Endodermal cell (in vitro differentiated cells): Measurements from ENCODE around the gene GNAI3. TPM values are rescaled to one million over a fixed set of nuclear protein-coding genes. Genes with fewer than 3 reads are reported as not detected.

Source experiments
- DNase-seq: peaks from one replicate; pipeline ENCODE4 v3.0.0-alpha.2; 2017
- H3K27ac ChIP-seq: 2 replicates; pipeline ENCODE4 v1.5.1; 2013; ENCODE audit warnings: mild to moderate bottlenecking, low read depth, low read length, moderate library complexity
- H3K27me3 ChIP-seq: 2 replicates; pipeline ENCODE4 v1.6.1; 2013; ENCODE audit warnings: mild to moderate bottlenecking, low read length, moderate library complexity; ENCODE audit not compliant: insufficient read depth, control insufficient read depth, poor library complexity, severe bottlenecking
- H3K36me3 ChIP-seq: 2 replicates; pipeline ENCODE4 v1.7.0; 2013; ENCODE audit warnings: mild to moderate bottlenecking, low read length, moderate library complexity; ENCODE audit not compliant: control insufficient read depth, insufficient read depth
- H3K4me1 ChIP-seq: one replicate; pipeline ENCODE4 v1.7.0; 2013; ENCODE audit warnings: low read length; ENCODE audit not compliant: control insufficient read depth, insufficient read depth
- H3K4me3 ChIP-seq: 2 replicates; pipeline ENCODE4 v1.5.1; 2013; ENCODE audit warnings: mild to moderate bottlenecking, low read length, moderate library complexity
- H3K9ac ChIP-seq: 2 replicates; pipeline ENCODE4 v1.6.1; 2013; ENCODE audit warnings: mild to moderate bottlenecking, low read length, moderate library complexity; ENCODE audit not compliant: poor library complexity, severe bottlenecking; ENCODE audit errors: extremely low read depth
- H3K9me3 ChIP-seq: 2 replicates; pipeline ENCODE4 v1.6.1; 2013; ENCODE audit warnings: mild to moderate bottlenecking, low read length, moderate library complexity; ENCODE audit not compliant: control insufficient read depth
- H3K27ac Mint-ChIP-seq: 2 replicates; pipeline ENCODE4 v1.8.0; 2020; ENCODE audit warnings: mixed read lengths
- H3K27me3 Mint-ChIP-seq: 2 replicates; pipeline ENCODE4 v1.8.0; 2021; ENCODE audit warnings: mild to moderate bottlenecking, mixed read lengths; ENCODE audit not compliant: insufficient read depth
- H3K36me3 Mint-ChIP-seq: 2 replicates; pipeline ENCODE4 v1.8.0; 2020; ENCODE audit warnings: low read depth, mixed read lengths
- H3K4me1 Mint-ChIP-seq: 2 replicates; pipeline ENCODE4 v1.8.0; 2020; ENCODE audit warnings: mixed read lengths
- H3K4me3 Mint-ChIP-seq: 2 replicates; pipeline ENCODE4 v1.8.0; 2020; ENCODE audit warnings: mild to moderate bottlenecking, moderate library complexity, mixed read lengths
- H3K9me3 Mint-ChIP-seq: 2 replicates; pipeline ENCODE4 v1.8.0; 2020; ENCODE audit warnings: mild to moderate bottlenecking, mixed read lengths
- CTCF ChIP-seq: fragments of 200-600 bp; sonication (generic); conservative IDR thresholded peaks from 2 replicates; pipeline ENCODE4 v1.5.0; 2021; ENCODE audit warnings: antibody characterized with exemption, mild to moderate bottlenecking
- WGBS, 2 experiments: methylation state at CpG; one replicate each; pipeline versions ENCODE4 v1.1.5 to v1.1.7; 2013; ENCODE audit warnings: missing lambda C conversion rate in 2 of 2, mixed read lengths in 1 of 2; ENCODE audit not compliant: insufficient coverage in 1 of 2, insufficient read length in 1 of 2; 5-methylcytosine and 5-hydroxymethylcytosine counted together
- total RNA-seq, 2 donors: library from RNA; stranded (reverse); fragmentation: NEBNext Ultra II Directional in 1 of 2; extraction: Animal tissue kit (Norgen Biotek cat#: 25700) in 1 of 2; gene quantifications; 2 replicates in 1 of 2; 3 replicates in 1 of 2; pipeline ENCODE4 v1.2.1, GENCODE V29; 2021

GNAI3 gene
- total RNA-seq, 2 donors from 2014 or later: 10.1 to 10.9 TPM

- Histone ChIP-seq H3K9ac (no peak overlapping the region), H3K27me3 (peaks cover 42% of the 10 kb centered on the region), H3K4me1 (no peaks in the 10 kb centered on the region), H3K36me3 (no peaks in the 10 kb centered on the region), H3K4me3 (no peak overlapping the region), H3K27ac (no peak overlapping the region), H3K9me3 (no peaks in the 10 kb centered on the region)
- Mint-ChIP-seq H3K27me3 (peaks cover 49% of the 10 kb centered on the region), H3K4me3 (no peak overlapping the region), H3K27ac (no peak overlapping the region), H3K4me1 (peaks cover 10% of the 10 kb centered on the region), H3K36me3 (no peaks in the 10 kb centered on the region), H3K9me3 (no peaks in the 10 kb centered on the region)
- WGBS, 2 experiments: 83 to 100% methylated on average over 1 to 2 of the region's 2 CpGs
- no peak for TF ChIP-seq CTCF
- no peak for DNase-seq
Measured at GRCh38 chr1:109513110-109513710, 35.2 kb upstream of the GNAI3 start.

GRCh38 chr1:109514846-109515245 lies 33.6 kb upstream of the GNAI3 start:
- Mint-ChIP-seq H3K27ac (no peak overlapping the region), H3K9me3 (no peaks in the 10 kb centered on the region), H3K36me3 (no peaks in the 10 kb centered on the region), H3K4me1 (peaks cover 7% of the 10 kb centered on the region), H3K4me3 (no peak overlapping the region), H3K27me3 (peaks cover 37% of the 10 kb centered on the region)
- Histone ChIP-seq H3K27ac (no peak overlapping the region), H3K9ac (no peak overlapping the region), H3K9me3 (no peaks in the 10 kb centered on the region), H3K27me3 (peaks cover 31% of the 10 kb centered on the region), H3K36me3 (no peaks in the 10 kb centered on the region), H3K4me1 (no peaks in the 10 kb centered on the region), H3K4me3 (no peak overlapping the region)
- TF ChIP-seq CTCF: no peak
- 82 to 87% methylated on average over 3 of the region's 3 CpGs for WGBS, 2 experiments
- DNase-seq: no peak

GRCh38 chr1:109516872-109517271 lies 31.5 kb upstream of the GNAI3 start:
- no peaks in the 10 kb centered on the region for H3K4me1 Mint-ChIP-seq
- H3K36me3 ChIP-seq: no peaks in the 10 kb centered on the region
- no peaks in the 10 kb centered on the region for H3K4me1 ChIP-seq
- H3K9me3 Mint-ChIP-seq: no peaks in the 10 kb centered on the region
- no peaks in the 10 kb centered on the region for H3K9me3 ChIP-seq
- TF ChIP-seq CTCF: no peak
- no peak for DNase-seq
- peaks cover 30% of the 10 kb centered on the region for H3K27me3 Mint-ChIP-seq
- no peak overlapping the region for H3K27ac Mint-ChIP-seq
- peaks cover 11% of the 10 kb centered on the region for H3K27me3 ChIP-seq
- no peaks in the 10 kb centered on the region for H3K36me3 Mint-ChIP-seq
- H3K4me3 ChIP-seq: no peak overlapping the region
- no peak overlapping the region for H3K9ac ChIP-seq
- H3K27ac ChIP-seq: no peak overlapping the region
- WGBS, 2 experiments: 90 to 93% methylated on average over 3 to 5 of the region's 5 CpGs
- no peak overlapping the region for H3K4me3 Mint-ChIP-seq
